ENCODE data around the gene HOXD4. TPM values are rescaled to one million over a fixed set of nuclear protein-coding genes. Genes with fewer than 3 reads are reported as not detected.
A peak's percentile ranks its signal among the peaks of the same experiment; 100 is the strongest.

HOXD4 gene
- total RNA-seq, 2 experiments from 2014 or later: not detected

- H3K4me3 Mint-ChIP-seq: no peak overlapping the region
- peaks cover 81% of the 10 kb centered on the region for H3K27me3 Mint-ChIP-seq
- H3K4me1 Mint-ChIP-seq: peaks cover 8% of the 10 kb centered on the region
- DNase-seq: no peak
- no peak for ATAC-seq (ENCODE audit: low read depth)
- H3K27ac Mint-ChIP-seq: no peak overlapping the region
- POLR2A ChIA-PET: no interaction called here
- peaks cover 8% of the 10 kb centered on the region for H3K9me3 Mint-ChIP-seq
- peaks cover 2% of the 10 kb centered on the region for H3K36me3 Mint-ChIP-seq
Observed at GRCh38 chr2:176109946-176110345, 41.4 kb upstream of the HOXD4 start.

- peaks cover 81% of the 10 kb centered on the region for H3K27me3 Mint-ChIP-seq
- ATAC-seq (ENCODE audit: low read depth): no peak
- peaks cover 5% of the 10 kb centered on the region for H3K4me1 Mint-ChIP-seq
- peaks cover 8% of the 10 kb centered on the region for H3K9me3 Mint-ChIP-seq
- POLR2A ChIA-PET: no interaction called here
- no peak overlapping the region for H3K27ac Mint-ChIP-seq
- DNase-seq: no peak
- H3K36me3 Mint-ChIP-seq: peaks cover 2% of the 10 kb centered on the region
- H3K4me3 Mint-ChIP-seq: no peak overlapping the region
Observed at GRCh38 chr2:176110415-176111308, 40.7 kb upstream of the HOXD4 start.

GRCh38 chr2:176111309-176111663 is 40.1 kb upstream of the HOXD4 start:
- Mint-ChIP-seq H3K4me3 (no peak overlapping the region), H3K4me1 (peaks cover 3% of the 10 kb centered on the region), H3K27ac (no peak overlapping the region), H3K9me3 (peaks cover 8% of the 10 kb centered on the region), H3K36me3 (peaks cover 2% of the 10 kb centered on the region), H3K27me3 (peaks cover 81% of the 10 kb centered on the region)
- DNase-seq: no peak
- POLR2A ChIA-PET: no interaction called here
- ATAC-seq (ENCODE audit: low read depth): no peak

- Mint-ChIP-seq H3K4me3 (no peak overlapping the region), H3K4me1 (peaks cover 2% of the 10 kb centered on the region), H3K36me3 (peaks cover 4% of the 10 kb centered on the region), H3K9me3 (peaks cover 8% of the 10 kb centered on the region), H3K27ac (no peak overlapping the region), H3K27me3 (peaks cover 84% of the 10 kb centered on the region)
- POLR2A ChIA-PET: no interaction called here
- ATAC-seq (ENCODE audit: low read depth) (no peak), DNase-seq (no peak)
Observed at GRCh38 chr2:176111846-176112374, 39.4 kb upstream of the HOXD4 start.

GRCh38 chr2:176112375-176113302 is 38.7 kb upstream of the HOXD4 start:
- no peak overlapping the region for H3K27ac Mint-ChIP-seq
- peaks cover 8% of the 10 kb centered on the region for H3K9me3 Mint-ChIP-seq
- peaks cover 87% of the 10 kb centered on the region for H3K27me3 Mint-ChIP-seq
- H3K36me3 Mint-ChIP-seq: peaks cover 5% of the 10 kb centered on the region
- POLR2A ChIA-PET: no interaction called here
- H3K4me1 Mint-ChIP-seq: peaks cover 2% of the 10 kb centered on the region
- H3K4me3 Mint-ChIP-seq: no peak overlapping the region
- no peak for DNase-seq
- no peak for ATAC-seq (ENCODE audit: low read depth)

- no peak for DNase-seq
- Mint-ChIP-seq H3K36me3 (peaks cover 5% of the 10 kb centered on the region), H3K4me3 (no peak overlapping the region), H3K9me3 (peaks cover 10% of the 10 kb centered on the region), H3K4me1 (peaks cover 2% of the 10 kb centered on the region), H3K27ac (no peak overlapping the region), H3K27me3 (peaks cover 96% of the 10 kb centered on the region)
- no peak for ATAC-seq (ENCODE audit: low read depth)
- POLR2A ChIA-PET: no interaction called here
Observed at GRCh38 chr2:176114120-176114929, 37.0 kb upstream of the HOXD4 start.

GRCh38 chr2:176114930-176115625 is 36.3 kb upstream of the HOXD4 start:
- ATAC-seq (ENCODE audit: low read depth) (no peak), DNase-seq (no peak)
- no peak overlapping the region for H3K4me3 Mint-ChIP-seq
- H3K9me3 Mint-ChIP-seq: peaks cover 8% of the 10 kb centered on the region
- peaks cover 96% of the 10 kb centered on the region for H3K27me3 Mint-ChIP-seq
- H3K27ac Mint-ChIP-seq: no peak overlapping the region
- peaks cover 3% of the 10 kb centered on the region for H3K36me3 Mint-ChIP-seq
- POLR2A ChIA-PET: no interaction called here
- peaks cover 2% of the 10 kb centered on the region for H3K4me1 Mint-ChIP-seq

- DNase-seq (no peak), ATAC-seq (ENCODE audit: low read depth) (no peak)
- POLR2A ChIA-PET: no interaction called here
- H3K36me3 Mint-ChIP-seq: peaks cover 3% of the 10 kb centered on the region
- H3K27me3 Mint-ChIP-seq: peaks cover 96% of the 10 kb centered on the region
- peaks cover 2% of the 10 kb centered on the region for H3K4me1 Mint-ChIP-seq
- no peak within 1 kb of the TSS for H3K4me3 Mint-ChIP-seq
- peaks cover 8% of the 10 kb centered on the region for H3K9me3 Mint-ChIP-seq
- H3K27ac Mint-ChIP-seq: peak within 1 kb of the TSS; percentile 61
Observed at GRCh38 chr2:176115883-176116813, 35.2 kb upstream of the HOXD4 start, which contains the start of gene HOXD10. HOXD10 (plus strand) TSS chr2:176116778; CDS start chr2:176116834, 56 bp downstream.

GRCh38 chr2:176117162-176117822 is 34.1 kb upstream of the HOXD4 start:
- Mint-ChIP-seq H3K4me1 (peaks cover 2% of the 10 kb centered on the region), H3K4me3 (no peak overlapping the region), H3K27ac (peak overlapping the region; percentile 61), H3K27me3 (peaks cover 89% of the 10 kb centered on the region), H3K9me3 (peaks cover 8% of the 10 kb centered on the region), H3K36me3 (peaks cover 3% of the 10 kb centered on the region)
- ATAC-seq (ENCODE audit: low read depth) (no peak), DNase-seq (no peak)
- POLR2A ChIA-PET: no interaction called here

- H3K27me3 Mint-ChIP-seq: peaks cover 86% of the 10 kb centered on the region
- peaks cover 8% of the 10 kb centered on the region for H3K9me3 Mint-ChIP-seq
- H3K27ac Mint-ChIP-seq: no peak overlapping the region
- peaks cover 3% of the 10 kb centered on the region for H3K36me3 Mint-ChIP-seq
- POLR2A ChIA-PET: no interaction called here
- H3K4me1 Mint-ChIP-seq: peaks cover 2% of the 10 kb centered on the region
- DNase-seq: no peak
- no peak for ATAC-seq (ENCODE audit: low read depth)
- no peak overlapping the region for H3K4me3 Mint-ChIP-seq
Observed at GRCh38 chr2:176117823-176118371, 33.5 kb upstream of the HOXD4 start.
